GM21367 (cell line): ENCODE measurements around the gene NEK9.

Experiments used
- ATAC-seq: cut with Tn5 transposase; IDR thresholded peaks from one replicate; pipeline ENCODE4 v1.9.1; 2021; ENCODE audit not compliant: unreplicated experiment

The NEK9 gene

GRCh38 chr14:75042035-75042434 lies 84.8 kb downstream of the NEK9 start:
- ATAC-seq: no peak

DNA sequence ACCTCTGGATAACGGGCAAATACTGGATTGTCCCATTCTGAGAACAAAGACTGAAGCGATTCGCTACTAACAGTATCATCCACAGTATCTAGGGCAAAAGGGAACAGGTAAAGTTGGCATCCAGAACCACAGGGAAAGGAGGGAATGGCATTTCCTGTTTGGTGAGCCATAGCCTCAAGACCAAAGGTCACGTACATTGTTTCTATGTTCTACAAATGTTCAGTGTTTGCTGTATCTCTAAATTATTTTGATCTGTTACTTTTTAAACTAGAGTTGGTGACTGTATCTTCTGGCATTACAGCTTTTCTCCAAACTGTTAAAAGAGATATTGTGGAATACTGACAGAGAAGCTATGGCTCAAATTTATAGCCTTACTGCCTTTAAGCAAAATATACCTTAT lies 85.2 kb downstream of the NEK9 start:
- ATAC-seq: no peak

- no peak for ATAC-seq
These were observed 85.9 kb downstream of the NEK9 start for GRCh38 chr14:75040959-75041358.

- no peak for ATAC-seq
These were observed 86.3 kb downstream of the NEK9 start for GRCh38 chr14:75040507-75040906.

DNA sequence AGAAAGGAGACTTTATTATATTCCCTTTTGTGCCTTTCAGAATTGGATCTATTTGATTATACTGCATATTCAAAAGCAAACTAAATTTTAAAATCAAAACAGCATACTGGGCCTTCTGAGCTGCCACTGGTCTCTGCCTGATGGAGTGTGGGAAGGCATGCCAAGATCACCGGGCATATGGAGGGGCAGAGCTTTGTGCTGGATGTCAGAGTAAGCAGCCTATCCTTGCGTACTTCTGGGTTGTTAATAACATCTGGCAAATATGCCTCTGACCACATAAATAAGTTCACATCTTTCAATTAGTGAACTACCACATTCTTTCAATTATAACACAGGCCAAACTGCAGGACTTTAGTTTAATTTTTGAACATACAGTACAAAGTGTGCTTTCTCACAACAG lies 93.9 kb downstream of the NEK9 start:
- ATAC-seq: no peak

GRCh38 chr14:75030147-75030546 lies 96.7 kb downstream of the NEK9 start:
- ATAC-seq: no peak
